Progenitor cell of endocrine pancreas (in vitro differentiated cells): Measurements from ENCODE around the gene BNC2. TPM values are rescaled to one million over a fixed set of nuclear protein-coding genes. Genes with fewer than 3 reads are reported as not detected.

Source experiments
- DNase-seq: peaks from one replicate; pipeline ENCODE4 v3.0.0; 2021; ENCODE audit warnings: low spot score; ENCODE audit not compliant: unreplicated experiment
- H3K27ac Mint-ChIP-seq: 2 replicates; pipeline ENCODE4 v1.8.0; 2021; ENCODE audit warnings: mild to moderate bottlenecking, moderate library complexity, mixed read lengths
- H3K27me3 Mint-ChIP-seq: 2 replicates; pipeline ENCODE4 v1.8.0; 2021; ENCODE audit warnings: mixed read lengths
- H3K36me3 Mint-ChIP-seq: 2 replicates; pipeline ENCODE4 v1.8.0; 2022; ENCODE audit warnings: mixed read lengths; ENCODE audit not compliant: insufficient read depth
- H3K4me1 Mint-ChIP-seq: 2 replicates; pipeline ENCODE4 v1.8.0; 2021; ENCODE audit warnings: low read depth, mixed read lengths
- H3K4me3 Mint-ChIP-seq: 2 replicates; pipeline ENCODE4 v1.8.0; 2021; ENCODE audit warnings: low read depth, mild to moderate bottlenecking, moderate library complexity, mixed read lengths
- H3K9me3 Mint-ChIP-seq: 2 replicates; pipeline ENCODE4 v1.8.0; 2021; ENCODE audit warnings: low read depth, mixed read lengths
- total RNA-seq: library from RNA; stranded (reverse); gene quantifications from 2 replicates; pipeline ENCODE4 v1.2.1, GENCODE V29; 2021
- TF ChIP-seq, protein P1 (sequence below): fragments of 200-600 bp; sonication (generic); IDR thresholded peaks from one replicate; pipeline ENCODE4 v1.5.0; 2021; ENCODE audit warnings: antibody characterized with exemption, mild to moderate bottlenecking; ENCODE audit not compliant: unreplicated experiment

BNC2 gene
- total RNA-seq, 1 donor from 2014 or later = 1.0 TPM

DNA sequence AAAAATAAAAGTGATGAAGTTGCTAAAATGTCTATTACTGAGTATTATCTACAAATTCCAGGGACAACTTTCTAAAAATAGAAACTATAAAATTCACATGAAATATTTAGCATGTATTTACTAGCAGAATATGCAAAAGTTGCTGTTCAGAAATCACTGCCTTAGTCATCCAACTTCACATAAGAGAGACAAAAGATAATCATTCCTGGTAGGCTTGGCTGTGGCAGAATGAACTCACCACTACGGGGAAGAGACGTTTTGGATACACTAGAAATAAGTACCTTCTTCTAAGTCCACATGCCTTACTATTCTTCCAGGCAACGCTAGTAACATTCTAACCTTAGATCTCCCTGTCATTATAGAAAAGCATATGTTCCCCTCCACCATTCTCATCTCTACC is 272.2 kb downstream of the BNC2 start:
- Mint-ChIP-seq H3K27ac (no peak overlapping the region), H3K36me3 (no peaks in the 10 kb centered on the region), H3K4me1 (no peaks in the 10 kb centered on the region), H3K9me3 (no peaks in the 10 kb centered on the region), H3K27me3 (no peaks in the 10 kb centered on the region), H3K4me3 (no peak overlapping the region)
- no peak for DNase-seq
- TF ChIP-seq, protein P1, sequence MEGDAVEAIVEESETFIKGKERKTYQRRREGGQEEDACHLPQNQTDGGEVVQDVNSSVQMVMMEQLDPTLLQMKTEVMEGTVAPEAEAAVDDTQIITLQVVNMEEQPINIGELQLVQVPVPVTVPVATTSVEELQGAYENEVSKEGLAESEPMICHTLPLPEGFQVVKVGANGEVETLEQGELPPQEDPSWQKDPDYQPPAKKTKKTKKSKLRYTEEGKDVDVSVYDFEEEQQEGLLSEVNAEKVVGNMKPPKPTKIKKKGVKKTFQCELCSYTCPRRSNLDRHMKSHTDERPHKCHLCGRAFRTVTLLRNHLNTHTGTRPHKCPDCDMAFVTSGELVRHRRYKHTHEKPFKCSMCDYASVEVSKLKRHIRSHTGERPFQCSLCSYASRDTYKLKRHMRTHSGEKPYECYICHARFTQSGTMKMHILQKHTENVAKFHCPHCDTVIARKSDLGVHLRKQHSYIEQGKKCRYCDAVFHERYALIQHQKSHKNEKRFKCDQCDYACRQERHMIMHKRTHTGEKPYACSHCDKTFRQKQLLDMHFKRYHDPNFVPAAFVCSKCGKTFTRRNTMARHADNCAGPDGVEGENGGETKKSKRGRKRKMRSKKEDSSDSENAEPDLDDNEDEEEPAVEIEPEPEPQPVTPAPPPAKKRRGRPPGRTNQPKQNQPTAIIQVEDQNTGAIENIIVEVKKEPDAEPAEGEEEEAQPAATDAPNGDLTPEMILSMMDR = no peak

- TF ChIP-seq, protein P1 = no peak
- H3K36me3 Mint-ChIP-seq = no peaks in the 10 kb centered on the region
- no peak overlapping the region for H3K27ac Mint-ChIP-seq
- H3K27me3 Mint-ChIP-seq = no peaks in the 10 kb centered on the region
- no peak for DNase-seq
- no peaks in the 10 kb centered on the region for H3K9me3 Mint-ChIP-seq
- no peaks in the 10 kb centered on the region for H3K4me1 Mint-ChIP-seq
- H3K4me3 Mint-ChIP-seq = no peak overlapping the region
Observed at GRCh38 chr9:16597136-16597535, 273.3 kb downstream of the BNC2 start.

GRCh38 chr9:16595227-16595626 is 275.2 kb downstream of the BNC2 start:
- Mint-ChIP-seq H3K9me3 (no peaks in the 10 kb centered on the region), H3K4me1 (no peaks in the 10 kb centered on the region)

GRCh38 chr9:16594787-16595186 is 275.7 kb downstream of the BNC2 start:
- Mint-ChIP-seq H3K36me3 (no peaks in the 10 kb centered on the region), H3K4me3 (no peak overlapping the region), H3K9me3 (no peaks in the 10 kb centered on the region), H3K27ac (no peak overlapping the region), H3K27me3 (no peaks in the 10 kb centered on the region), H3K4me1 (no peaks in the 10 kb centered on the region)
- DNase-seq = no peak
- TF ChIP-seq, protein P1 = no peak

More at GRCh38 chr9:16595227-16595626, 275.2 kb downstream of the BNC2 start:
- H3K27me3 Mint-ChIP-seq = no peaks in the 10 kb centered on the region
- H3K27ac Mint-ChIP-seq = no peak overlapping the region
- TF ChIP-seq, protein P1 = no peak
- no peak overlapping the region for H3K4me3 Mint-ChIP-seq
- no peaks in the 10 kb centered on the region for H3K36me3 Mint-ChIP-seq
- no peak for DNase-seq

DNA sequence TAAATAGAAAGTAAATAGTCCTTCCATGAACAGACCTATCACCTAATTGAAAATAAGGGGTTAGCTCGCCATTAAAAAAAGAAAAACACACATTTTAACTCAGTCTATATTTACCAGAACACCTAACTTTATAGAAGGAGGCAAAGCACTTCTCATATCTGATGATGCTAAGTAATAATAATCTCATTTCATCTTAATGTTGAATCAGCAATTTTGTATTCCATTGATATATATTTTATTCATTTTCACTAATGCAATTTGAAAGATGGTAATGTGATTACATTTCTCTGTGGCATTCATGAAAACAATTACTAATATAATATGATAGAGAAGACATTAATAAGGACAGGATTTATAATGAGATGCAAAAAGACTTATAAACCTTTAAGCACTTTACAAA is 276.7 kb downstream of the BNC2 start:
- no peaks in the 10 kb centered on the region for H3K27me3 Mint-ChIP-seq
- no peaks in the 10 kb centered on the region for H3K9me3 Mint-ChIP-seq
- no peak overlapping the region for H3K4me3 Mint-ChIP-seq
- TF ChIP-seq, protein P1 = no peak
- no peak overlapping the region for H3K27ac Mint-ChIP-seq
- DNase-seq = no peak
- no peaks in the 10 kb centered on the region for H3K4me1 Mint-ChIP-seq
- H3K36me3 Mint-ChIP-seq = no peaks in the 10 kb centered on the region
